DMS79 (cell line): ENCODE data around the gene TMEM143.
"Not testable (repeated sequence)": the region's sequence is repeated elsewhere in the genome, so short reads cannot be mapped to it uniquely, and the experiment has no call there.

ENCODE experiments used
- DNase-seq: peaks from one replicate; lab custom pipeline; 2025; lab: John Stamatoyannopoulos, UW

TMEM143 gene

DNA sequence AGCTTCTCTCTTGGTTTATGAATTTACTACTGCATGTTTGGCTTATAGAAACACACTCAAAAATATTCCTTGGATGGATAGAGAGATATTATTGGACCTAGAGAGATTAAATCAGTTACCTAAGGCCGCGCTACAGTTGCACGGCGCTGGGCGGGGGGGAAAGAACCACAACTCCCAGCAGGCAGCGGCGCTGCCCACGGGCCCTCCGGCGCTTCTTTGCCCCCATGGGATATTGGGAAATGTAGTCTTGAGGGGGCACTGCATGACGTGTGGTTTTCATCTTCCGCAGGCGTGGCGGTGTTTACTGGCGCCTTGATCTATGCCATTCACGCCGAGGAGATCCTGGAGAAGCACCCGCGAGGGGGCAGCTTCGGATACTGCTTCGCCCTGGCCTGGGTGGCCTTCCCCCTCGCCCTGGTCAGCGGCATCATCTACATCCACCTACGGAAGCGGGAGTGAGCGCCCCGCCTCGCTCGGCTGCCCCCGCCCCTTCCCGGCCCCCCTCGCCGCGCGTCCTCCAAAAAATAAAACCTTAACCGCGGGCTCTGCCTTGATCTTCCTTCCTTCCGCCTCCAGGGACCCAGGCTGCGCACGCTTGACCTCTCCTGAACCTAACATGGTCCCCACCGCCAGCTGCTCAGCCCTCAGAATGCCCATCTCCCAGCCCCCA lies 33.6 kb downstream of the TMEM143 start:
- peak; percentile 83 for DNase-seq

DNA sequence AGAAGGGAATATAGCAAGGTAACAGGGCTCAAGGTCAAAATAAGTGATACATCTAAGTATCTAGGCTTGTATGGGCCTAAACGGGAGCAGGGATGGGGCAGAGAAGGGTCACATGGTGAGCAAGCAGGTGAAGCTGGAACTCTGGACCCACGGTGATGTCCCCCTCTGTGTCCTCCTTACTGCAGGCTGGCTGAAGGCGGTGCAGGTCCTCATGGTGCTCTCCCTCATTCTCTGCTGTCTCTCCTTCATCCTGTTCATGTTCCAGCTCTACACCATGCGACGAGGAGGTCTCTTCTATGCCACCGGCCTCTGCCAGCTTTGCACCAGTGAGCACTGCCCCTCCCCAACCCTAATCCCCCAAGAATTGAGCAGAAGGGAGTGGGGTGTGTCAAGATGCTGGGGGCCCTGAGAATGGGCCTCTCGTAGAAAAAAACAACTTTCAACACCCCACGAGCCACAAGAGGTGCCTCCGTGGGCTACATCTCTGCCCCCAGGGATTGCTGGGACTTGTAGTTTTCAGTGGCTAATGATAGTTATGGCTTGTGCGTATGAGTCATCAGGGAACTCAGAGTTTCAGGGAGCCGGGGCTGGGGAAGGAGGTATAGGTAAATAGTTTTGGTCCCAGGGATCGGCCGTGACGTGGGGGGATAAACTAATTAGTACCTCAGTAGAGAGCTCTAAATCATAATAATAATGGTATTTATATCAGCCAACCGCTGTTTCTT lies 34.4 kb downstream of the TMEM143 start:
- no peak for DNase-seq

DNA sequence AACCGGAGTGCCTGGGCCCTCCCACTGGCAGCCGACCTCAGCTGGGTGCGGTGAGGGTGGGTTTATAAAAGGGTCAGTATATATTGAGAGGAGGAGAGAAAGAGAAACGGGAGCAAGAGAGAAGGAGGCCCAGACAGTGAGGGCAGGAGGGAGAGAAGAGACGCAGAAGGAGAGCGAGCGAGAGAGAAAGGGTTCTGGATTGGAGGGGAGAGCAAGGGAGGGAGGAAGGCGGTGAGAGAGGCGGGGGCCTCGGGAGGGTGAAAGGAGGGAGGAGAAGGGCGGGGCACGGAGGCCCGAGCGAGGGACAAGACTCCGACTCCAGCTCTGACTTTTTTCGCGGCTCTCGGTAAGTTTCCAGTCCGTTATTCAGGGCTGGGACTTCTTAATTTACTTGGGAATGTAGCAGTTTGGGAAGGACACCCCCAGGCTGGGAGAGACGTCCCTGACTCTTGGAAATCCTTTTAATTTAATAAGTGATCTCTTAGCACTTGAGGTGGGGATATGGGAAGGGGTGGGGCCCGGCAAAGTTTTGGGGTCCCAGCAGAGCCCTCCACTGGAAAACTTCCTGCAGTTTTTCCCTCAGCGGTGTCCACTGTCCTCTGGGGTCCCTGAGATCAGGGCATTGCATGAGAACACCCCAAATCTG lies 38.4 kb downstream of the TMEM143 start, which contains the start of gene EMP3:
EMP3 (plus strand) TSS at position 288 of the 646 bp plus-strand sequence. CDS start 1,293 bp downstream, outside the sequence.
- DNase-seq = no peak

DNA sequence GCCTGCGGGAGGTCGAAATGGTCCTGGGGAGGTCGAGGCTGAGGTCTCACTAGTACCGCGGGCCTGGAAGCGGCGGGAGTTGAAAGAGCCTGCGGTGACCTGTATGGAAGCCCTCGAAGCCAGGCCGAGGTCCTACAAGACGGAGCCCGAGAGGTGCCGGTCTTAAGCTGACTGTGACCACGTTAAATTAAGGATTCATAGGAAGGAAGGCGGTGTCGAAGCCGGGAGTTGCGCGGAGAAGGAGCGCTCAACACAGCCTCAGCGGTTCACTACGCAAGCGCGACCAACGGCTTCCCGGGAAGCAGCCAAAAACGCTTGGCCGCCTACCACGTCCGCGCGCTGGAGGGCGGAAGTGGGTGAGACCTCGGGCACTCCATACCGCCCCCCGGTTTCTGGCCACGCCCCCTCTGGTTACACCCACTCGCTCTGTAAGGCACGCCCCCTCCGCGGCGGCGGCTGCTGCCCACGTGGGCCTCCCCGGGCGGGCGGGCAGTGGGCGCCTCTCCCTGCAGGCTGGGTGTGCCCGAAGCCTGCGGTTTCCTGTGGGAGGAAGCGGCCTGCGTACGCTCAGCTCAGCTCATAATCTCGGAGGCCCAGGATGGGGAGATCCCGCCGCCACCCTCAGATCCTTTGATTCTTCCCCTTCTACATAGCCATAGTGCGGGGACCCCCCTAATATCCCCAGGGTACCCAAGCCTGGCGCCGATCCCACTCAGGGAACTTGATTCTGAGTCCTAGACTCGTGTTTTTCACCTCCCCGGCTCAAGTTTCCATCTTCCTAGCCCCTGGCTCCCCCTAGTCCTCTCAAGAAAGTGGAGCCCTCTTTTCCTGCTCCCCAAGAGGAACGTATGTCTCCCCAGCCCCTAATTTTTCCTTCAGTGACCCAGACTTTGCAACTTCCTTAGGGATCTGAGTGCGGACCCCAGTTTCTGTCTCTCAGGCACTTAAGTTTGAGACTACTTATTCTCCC lies 41.8 kb downstream of the TMEM143 start:
- DNase-seq = peak; percentile 87

DNA sequence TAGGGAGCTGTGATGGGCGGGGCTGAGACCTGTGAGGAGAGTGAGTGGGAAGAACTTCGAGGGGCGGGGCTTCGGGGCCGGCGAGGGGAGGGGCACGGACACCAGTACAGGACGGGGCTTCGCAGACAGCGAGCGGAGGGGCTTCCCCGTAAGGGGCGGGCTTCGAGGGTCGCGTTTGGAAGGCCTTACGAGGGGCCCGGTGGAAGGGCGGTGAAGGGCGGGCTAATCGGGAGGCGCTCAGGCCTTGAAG lies 42.4 kb downstream of the TMEM143 start:
- peak; percentile 75 for DNase-seq

DNA sequence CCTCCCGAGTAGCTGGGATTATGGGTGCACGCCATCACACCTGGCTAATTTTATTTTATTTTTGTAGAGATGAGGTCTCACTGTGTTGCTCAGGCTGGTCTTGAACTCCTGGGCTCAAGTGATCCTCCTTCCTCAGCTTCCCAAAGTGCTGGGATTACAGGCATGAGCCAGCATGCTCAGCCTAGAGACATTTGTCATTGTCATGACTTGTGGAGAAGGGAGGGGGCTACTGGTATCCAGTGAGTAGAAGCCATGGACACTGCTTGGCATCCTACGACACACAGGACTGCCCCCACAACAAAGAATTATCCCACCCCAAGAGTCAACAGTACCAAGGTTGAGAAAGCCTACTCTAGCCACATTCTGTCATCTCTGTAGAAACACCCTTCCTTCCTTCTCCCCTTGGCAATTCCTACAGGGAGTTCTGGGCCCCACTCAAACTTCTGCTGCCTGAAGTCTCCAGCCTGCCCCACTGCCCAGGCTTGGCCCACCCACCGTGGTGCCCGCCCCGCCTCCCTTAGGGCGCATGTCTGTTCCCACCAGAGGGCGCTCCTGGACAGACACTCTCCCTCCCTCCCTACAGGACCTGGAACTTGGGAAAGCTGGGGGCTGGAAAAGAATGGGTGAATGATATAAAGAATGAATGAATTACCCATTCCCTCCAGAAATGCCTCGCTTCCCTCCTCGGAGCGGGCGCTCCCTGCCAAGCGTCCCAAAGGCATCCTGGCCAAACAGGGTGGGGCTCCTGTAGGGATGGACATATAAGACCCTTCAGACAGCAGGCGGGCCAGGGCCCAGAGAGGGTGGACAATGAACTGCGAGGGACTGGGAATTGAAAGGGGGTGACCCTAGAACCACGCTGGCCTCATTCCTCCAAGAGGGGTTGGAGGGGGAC lies 43.8 kb downstream of the TMEM143 start:
- peak; percentile 9 for DNase-seq

DNA sequence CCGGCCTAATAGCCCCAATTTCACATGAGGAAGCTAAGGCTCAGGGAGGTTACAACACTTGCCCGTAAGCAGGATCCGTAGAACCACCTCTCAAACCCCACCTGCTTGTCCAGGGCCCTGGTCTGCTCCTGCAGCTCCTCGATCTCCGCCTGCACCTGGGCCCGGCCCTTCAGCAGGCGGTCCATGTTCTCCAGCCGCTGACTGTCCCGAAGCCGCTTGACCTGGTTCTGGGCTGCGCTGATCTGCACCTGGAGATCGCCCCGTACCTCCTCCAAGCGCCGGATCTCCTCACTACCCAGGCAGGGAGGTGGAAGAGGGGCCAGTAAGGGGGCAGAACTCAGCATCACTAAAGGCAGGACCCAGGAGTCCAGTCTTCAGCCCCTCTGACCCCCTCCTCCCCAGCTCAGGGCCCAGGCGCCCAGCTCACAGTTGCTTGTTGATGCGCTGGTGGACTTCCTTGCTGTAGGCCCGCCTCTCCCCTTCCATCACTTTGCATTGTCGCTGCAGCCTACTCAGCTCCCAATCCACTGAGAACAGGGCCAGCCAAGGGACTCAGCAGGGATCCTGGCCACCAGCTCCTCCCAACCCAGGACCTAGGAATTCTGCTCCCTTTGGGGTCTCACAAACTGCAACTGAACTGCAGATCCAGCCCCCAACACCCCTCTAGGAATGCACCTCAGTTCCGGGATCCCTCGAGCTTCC lies 45.3 kb downstream of the TMEM143 start:
- no peak for DNase-seq

DNA sequence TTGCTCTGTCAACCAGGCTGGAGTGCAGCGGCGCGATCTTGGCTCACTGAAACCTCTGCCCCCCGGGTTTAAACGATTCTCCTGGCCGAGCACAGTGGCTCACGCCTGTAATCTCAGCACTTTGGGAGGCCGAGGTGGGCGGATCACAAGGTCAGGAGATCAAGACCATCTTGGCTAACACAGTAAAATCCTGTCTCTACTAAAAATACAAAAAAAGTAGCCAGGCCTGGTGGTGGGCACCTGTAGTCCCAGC lies 46.1 kb downstream of the TMEM143 start:
- not testable (repeated sequence) for DNase-seq

- no peak for DNase-seq
Observed at GRCh38 chr19:48315712-48316111, 48.0 kb downstream of the TMEM143 start.

DNA sequence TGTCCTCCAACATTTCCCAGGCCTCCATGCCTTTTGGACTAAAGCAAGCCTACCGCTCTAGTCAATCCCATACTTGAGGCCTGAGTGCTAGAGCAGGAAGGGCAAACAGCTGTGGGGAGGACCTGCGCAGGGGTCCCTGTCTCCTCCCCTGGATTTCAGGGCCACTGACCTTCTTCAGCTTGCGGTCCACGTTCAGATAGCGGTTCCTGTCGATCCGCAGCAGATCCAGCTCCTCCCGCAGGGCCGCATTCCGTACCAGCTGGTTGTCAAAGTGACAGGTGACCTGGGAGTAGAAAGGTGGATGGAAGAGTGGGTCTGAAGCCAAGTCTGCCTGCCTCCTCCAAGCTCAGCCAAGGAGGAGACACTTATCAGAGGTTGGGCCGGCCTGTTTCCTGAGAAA lies 52.4 kb downstream of the TMEM143 start:
- DNase-seq = no peak

GRCh38 chr19:48310227-48310626 lies 53.5 kb downstream of the TMEM143 start:
- no peak for DNase-seq

DNA sequence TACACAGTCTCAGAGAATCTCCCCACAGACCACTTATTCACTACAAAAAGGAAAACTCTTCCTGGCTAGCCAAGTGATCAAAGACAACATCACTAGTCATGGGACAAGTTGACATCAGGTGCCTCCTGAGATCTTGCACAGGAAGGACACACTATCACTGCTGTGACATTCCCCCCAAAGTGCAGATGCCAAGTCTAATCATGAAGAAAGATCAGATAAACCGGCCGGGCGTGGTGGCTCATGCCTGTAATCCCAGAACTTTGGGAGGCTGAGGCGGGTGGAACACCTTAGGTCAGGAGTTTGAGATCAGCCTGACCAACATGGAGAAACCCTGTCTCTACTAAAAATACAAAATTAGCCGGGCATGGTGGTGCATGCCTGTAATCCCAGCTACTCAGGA lies 54.0 kb downstream of the TMEM143 start:
- DNase-seq = not testable (repeated sequence)

DNA sequence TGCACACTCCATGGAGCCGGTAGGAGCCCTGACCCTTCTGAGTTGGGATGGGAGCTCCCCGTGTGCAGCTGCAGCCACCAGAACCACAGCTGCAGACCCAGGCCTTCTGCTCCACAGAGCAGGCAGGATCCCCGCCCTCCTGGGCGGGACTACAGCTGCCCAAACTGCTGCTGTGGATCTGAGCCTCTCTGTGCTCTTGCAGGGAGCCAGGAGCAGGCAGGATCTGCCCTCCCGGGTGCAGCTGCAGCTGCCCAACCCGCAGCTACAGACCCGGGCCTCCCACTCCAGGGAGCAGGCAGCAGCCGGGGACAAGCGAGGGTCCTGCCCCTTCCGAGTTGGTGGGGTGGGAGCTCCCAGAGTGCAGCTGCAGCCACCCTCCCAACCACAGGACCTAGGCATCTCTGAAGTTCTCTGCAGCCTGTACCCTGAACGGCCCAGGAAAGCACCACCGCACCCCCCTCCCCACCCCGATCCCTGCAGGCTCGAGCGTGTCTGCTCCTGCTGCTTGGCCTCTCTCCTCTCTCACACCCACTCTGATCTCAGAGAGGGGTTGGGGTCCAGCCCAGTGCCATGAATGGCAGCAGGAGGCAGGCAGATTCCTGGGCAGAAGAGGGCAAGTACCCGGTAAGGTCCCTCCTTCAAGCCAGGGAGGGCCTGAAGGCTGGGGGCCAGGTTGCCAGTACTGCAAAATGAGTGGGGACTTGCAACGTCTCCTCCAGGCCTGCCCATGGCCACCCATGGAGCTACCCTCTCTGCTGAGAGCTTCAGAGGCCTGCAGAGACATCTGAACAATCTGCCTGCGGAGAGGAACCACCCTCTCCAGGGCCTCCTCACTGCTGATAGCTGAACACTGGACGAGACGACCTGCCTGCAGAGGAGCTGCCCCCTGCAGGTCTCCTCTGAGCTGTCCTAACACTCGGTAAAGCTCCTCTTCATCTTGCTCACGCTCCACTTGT lies 54.8 kb downstream of the TMEM143 start:
- DNase-seq = no peak

DNA sequence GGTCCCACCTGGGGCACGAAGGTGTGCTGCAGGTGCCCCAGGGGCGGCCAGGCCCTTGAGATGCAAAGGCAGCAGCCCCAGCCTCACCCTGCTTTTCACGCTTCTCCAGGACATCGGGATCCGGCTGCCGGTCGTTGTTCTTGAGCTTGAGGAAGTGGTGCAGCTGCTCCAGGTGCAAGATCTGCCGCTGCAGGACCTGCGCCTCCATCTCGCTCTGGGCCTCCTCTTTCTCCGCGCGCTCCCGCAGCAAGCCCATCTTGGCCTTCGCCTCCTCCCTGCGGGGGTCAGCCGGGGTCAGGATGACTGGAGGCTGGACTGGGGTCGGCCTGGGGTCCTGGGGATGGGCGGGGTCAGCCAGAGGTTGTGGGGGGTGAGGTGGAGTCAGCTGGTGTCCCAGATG lies 59.9 kb downstream of the TMEM143 start:
- DNase-seq = no peak

- DNase-seq = no peak
Observed at GRCh38 chr19:48303367-48303766, 60.4 kb downstream of the TMEM143 start.

GRCh38 chr19:48302600-48302959 lies 61.2 kb downstream of the TMEM143 start:
- no peak for DNase-seq

GRCh38 chr19:48301886-48302599 lies 61.7 kb downstream of the TMEM143 start:
- DNase-seq = no peak

DNA sequence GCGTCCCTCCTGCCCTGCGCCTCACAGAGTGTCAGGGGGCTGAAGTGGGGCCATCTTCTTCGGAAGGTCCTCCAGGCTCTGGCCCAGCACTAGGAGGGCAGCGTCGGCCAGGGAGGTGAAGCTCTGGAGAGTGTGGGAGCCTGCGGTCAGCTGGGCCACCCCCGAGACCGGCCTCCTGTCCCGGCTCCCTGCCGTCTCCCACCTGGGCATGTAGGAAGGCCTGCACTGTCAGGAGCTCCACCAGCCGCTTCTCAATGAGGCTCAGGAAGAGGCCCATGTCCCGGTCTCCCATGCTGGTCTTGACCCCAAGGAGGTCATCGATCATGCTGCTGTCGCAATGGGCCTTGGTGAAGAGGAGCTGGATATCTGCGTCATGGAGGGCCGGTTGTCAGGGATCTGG lies 65.8 kb downstream of the TMEM143 start:
- DNase-seq = no peak
